HCT116 (cell line): Measurements from ENCODE around the gene CRYBA4. TPM values are rescaled to one million over a fixed set of nuclear protein-coding genes. Genes with fewer than 3 reads are reported as not detected.

ENCODE experiments used
- ATAC-seq: fragments of 200-7000 bp; cut with Tn5 transposase; 2 replicates; pipeline ENCODE4 v1.9.1; 2020; ENCODE audit warnings: mild to moderate bottlenecking, moderate library complexity
- BruUV-seq: library from RNA; stranded (reverse); fragments of 400-500 nt; replicated peaks from 2 replicates; lab custom pipeline; 2021; lab: Mats Ljungman, UMichigan
- CTCF ChIA-PET: fragments of 300-600 bp; sonication (Branson Sonifier 250); formaldehyde crosslinking; loops from one replicate; lab custom pipeline; 2021; ENCODE audit warnings: antibody characterized with exemption; lab: Charles Lee
- POLR2A ChIA-PET: fragments of 300-600, 350-600 bp; sonication (Branson Sonifier 250); formaldehyde crosslinking; loops from one replicate; lab custom pipeline; 2021; ENCODE audit warnings: antibody characterized with exemption; lab: Charles Lee
- RAD21 ChIA-PET, 2 experiments: fragments of 300-600 bp; sonication (Branson Sonifier 250); formaldehyde crosslinking; loops; one replicate each; lab custom pipeline; 2023; ENCODE audit warnings: low total read pairs in 2 of 2; ENCODE audit not compliant: uncharacterized antibody in 2 of 2, unreplicated experiment in 2 of 2, low non-redundant PET in 1 of 2; lab: Charles Lee
- DNase-seq: peaks from one replicate; pipeline ENCODE4 v3.0.0-alpha.2; 2010; ENCODE audit warnings: low read depth, low spot score
- H2AFZ ChIP-seq: fragments of 200-600 bp; shearing (Covaris generic), sonication (generic); 2 replicates; pipeline ENCODE4 v1.6.1; 2017; ENCODE audit warnings: low read depth, mixed run types, mixed read lengths, antibody characterized with exemption, low read length; ENCODE audit not compliant: poor library complexity, severe bottlenecking
- H3K27ac ChIP-seq: 2 replicates; pipeline ENCODE4 v1.5.1; 2012; ENCODE audit warnings: low read depth, low read length
- H3K27me3 ChIP-seq: fragments of 200-600 bp; sonication (generic); 2 replicates; pipeline ENCODE4 v1.6.1; 2016; ENCODE audit warnings: mixed run types, low read length, mixed read lengths; ENCODE audit not compliant: insufficient read depth
- H3K36me3 ChIP-seq, 2 experiments: fragments of 200-500 bp in 1 of 2; fragments of 200-600 bp in 1 of 2; sonication (Bioruptor generic) in 1 of 2; sonication (generic) in 1 of 2; 2 replicates each; pipeline versions ENCODE4 v1.5.1 to v1.6.1; 2014 to 2016; ENCODE audit warnings: low read length in 2 of 2, inconsistent platforms in 1 of 2, mixed read lengths in 1 of 2, mixed run types in 1 of 2; ENCODE audit not compliant: insufficient read depth in 2 of 2, control insufficient read depth in 1 of 2
- H3K4me1 ChIP-seq, 2 experiments: fragments of 200-600 bp in 1 of 2; sonication (generic) in 1 of 2; 2 replicates each; pipeline versions ENCODE4 v1.5.1 to v1.6.1; 2012 to 2017; ENCODE audit warnings: low read length in 2 of 2, inconsistent platforms in 1 of 2, mild to moderate bottlenecking in 1 of 2, mixed read lengths in 1 of 2, mixed run types in 1 of 2, moderate library complexity in 1 of 2; ENCODE audit not compliant: insufficient read depth in 2 of 2, control insufficient read depth in 1 of 2
- H3K4me2 ChIP-seq: fragments of 200-600 bp; sonication (generic); 2 replicates; pipeline ENCODE4 v1.6.1; 2017; ENCODE audit warnings: mixed run types, low read length, mixed read lengths
- H3K4me3 ChIP-seq, 2 experiments: fragments of 200-600 bp in 1 of 2; sonication (generic) in 1 of 2; replicated peaks in 1 of 2; 2 replicates each; pipeline ENCODE4 v1.5.1; 2011 to 2016; ENCODE audit warnings: low read length in 2 of 2, control low read depth in 1 of 2, low read depth in 1 of 2, mild to moderate bottlenecking in 1 of 2, mixed read lengths in 1 of 2, mixed run types in 1 of 2
- H3K79me2 ChIP-seq: fragments of 200-600 bp; sonication (generic); 2 replicates; pipeline ENCODE4 v1.6.1; 2017; ENCODE audit warnings: mild to moderate bottlenecking, mixed run types, low read length, moderate library complexity, mixed read lengths; ENCODE audit not compliant: insufficient read depth
- H3K9ac ChIP-seq: fragments of 200-600 bp; sonication (generic); 2 replicates; pipeline ENCODE4 v1.6.1; 2016; ENCODE audit warnings: low read length, mixed read lengths
- H3K9me2 ChIP-seq: fragments of 200-600 bp; sonication (generic), shearing (Covaris generic); 2 replicates; pipeline ENCODE4 v1.6.1; 2017; ENCODE audit warnings: mixed run types, mild to moderate bottlenecking, moderate library complexity; ENCODE audit not compliant: insufficient read depth
- H3K9me3 ChIP-seq, 2 experiments: fragments of 200-500 bp in 1 of 2; fragments of 200-600 bp in 1 of 2; sonication (Bioruptor generic) in 1 of 2; sonication (generic) in 1 of 2; 2 replicates each; pipeline ENCODE4 v1.6.1; 2014 to 2017; ENCODE audit warnings: low read length in 2 of 2, mixed read lengths in 2 of 2, inconsistent platforms in 1 of 2, low read depth in 1 of 2, mild to moderate bottlenecking in 1 of 2, mixed run types in 1 of 2, moderate library complexity in 1 of 2; ENCODE audit not compliant: control insufficient read depth in 1 of 2, insufficient read depth in 1 of 2
- H4K20me1 ChIP-seq: fragments of 200-600 bp; sonication (generic), shearing (Covaris generic); 2 replicates; pipeline ENCODE4 v1.6.1; 2017; ENCODE audit warnings: mixed run types, mild to moderate bottlenecking, moderate library complexity; ENCODE audit not compliant: insufficient read depth
- CBX3 ChIP-seq: IDR thresholded peaks from 2 replicates; pipeline ENCODE4 v1.6.1; 2012; ENCODE audit warnings: low read depth
- CEBPB ChIP-seq: IDR thresholded peaks from 2 replicates; pipeline ENCODE4 v1.6.1; 2012; ENCODE audit warnings: low read depth
- ELF1 ChIP-seq: IDR thresholded peaks from 2 replicates; pipeline ENCODE4 v1.6.1; 2012; ENCODE audit warnings: low read depth, borderline replicate concordance
- EZH2 ChIP-seq: fragments of 200-600 bp; sonication (generic); IDR thresholded peaks from 2 replicates; pipeline ENCODE4 v1.6.1; 2017; ENCODE audit warnings: antibody characterized with exemption, mixed run types
- FOSL1 ChIP-seq: IDR thresholded peaks from 2 replicates; pipeline ENCODE4 v1.6.1; 2012; ENCODE audit warnings: low read depth
- POLR2A ChIP-seq: IDR thresholded peaks from 2 replicates; pipeline ENCODE4 v1.7.0; 2011; ENCODE audit warnings: borderline replicate concordance; ENCODE audit not compliant: insufficient read depth, insufficient read length; ENCODE audit errors: extremely low read depth
- SRF ChIP-seq: IDR thresholded peaks from 2 replicates; pipeline ENCODE4 v1.6.1; 2012; ENCODE audit warnings: low read depth
- TCF7L2 ChIP-seq: IDR thresholded peaks from 2 replicates; pipeline ENCODE4 v1.7.0; 2011; ENCODE audit warnings: borderline replicate concordance, inconsistent platforms; ENCODE audit not compliant: insufficient read depth, insufficient read length; ENCODE audit errors: extremely low read depth
- YY1 ChIP-seq: IDR thresholded peaks from 2 replicates; pipeline ENCODE4 v1.6.1; 2011; ENCODE audit warnings: low read length, low read depth, moderate library complexity, mild to moderate bottlenecking; ENCODE audit not compliant: insufficient replicate concordance; ENCODE audit errors: extremely low read depth
- ZFX ChIP-seq: fragments of 450-650 bp; IDR thresholded peaks from 2 replicates; pipeline ENCODE4 v1.6.1; 2017
- ZNF274 ChIP-seq: fragments of 200-500 bp; sonication (Bioruptor generic); IDR thresholded peaks from 2 replicates; pipeline ENCODE4 v1.6.1; 2014; ENCODE audit warnings: mild to moderate bottlenecking, low read depth, low read length, inconsistent platforms
- intact Hi-C: fragments of 100-400 bp; cut with micrococcal nuclease; formaldehyde crosslinking; loops from 2 replicates; pipeline ENCODE4 v1.10.0; 2022
- total RNA-seq: library from RNA; stranded (reverse); gene quantifications from one replicate; pipeline ENCODE4 v1.2.1, GENCODE V29; 2021; ENCODE audit not compliant: unreplicated experiment
- TF ChIP-seq, protein P1 (sequence below): IDR thresholded peaks from 2 replicates; pipeline ENCODE4 v1.6.1; 2011; ENCODE audit warnings: mild to moderate bottlenecking, low read length, moderate library complexity; ENCODE audit not compliant: insufficient replicate concordance; ENCODE audit errors: extremely low read depth
- TF ChIP-seq, protein P2 (sequence below), 3 experiments: fragments of 200-600 bp in 1 of 3; sonication (generic) in 1 of 3; IDR thresholded peaks in 2 of 3; conservative IDR thresholded peaks in 1 of 3; 2 replicates each; pipeline ENCODE4 v1.5.1; 2012 to 2017; ENCODE audit warnings: low read depth in 2 of 3, low read length in 2 of 3, antibody characterized with exemption in 1 of 3, borderline replicate concordance in 1 of 3, control low read depth in 1 of 3, mild to moderate bottlenecking in 1 of 3, mixed read lengths in 1 of 3, mixed run types in 1 of 3, moderate library complexity in 1 of 3; ENCODE audit not compliant: insufficient read depth in 1 of 3

Gene CRYBA4
- total RNA-seq, 1 experiment from 2014 or later: not detected

DNA sequence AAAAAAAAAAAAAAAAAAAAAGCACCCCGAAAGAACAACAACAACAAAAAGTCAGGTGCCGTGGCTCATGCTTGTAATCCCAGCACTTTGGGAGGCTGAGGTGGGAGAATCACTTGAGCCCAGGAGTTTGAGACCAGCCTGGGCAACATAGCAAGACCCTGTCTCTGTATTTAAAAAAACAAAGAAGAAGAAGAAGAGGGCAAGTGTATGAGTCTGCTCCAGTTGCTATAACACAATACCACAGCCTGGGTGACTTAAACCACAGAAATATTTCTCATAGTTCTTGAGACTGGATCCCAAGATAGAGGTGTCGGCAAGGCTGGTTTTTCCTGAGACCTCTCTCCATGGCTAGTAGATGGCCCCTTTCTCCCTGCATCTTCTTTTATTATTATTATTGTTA, 12.4 kb downstream of the CRYBA4 start:
- 0 out of 2 replicates have a peak, but pooled peaks cover 4% of the 10 kb centered on the region for H3K27me3 ChIP-seq
- intact Hi-C loops: no loop called here
- H3K27ac ChIP-seq: no peak overlapping the region
- no peaks in the 10 kb centered on the region for H3K79me2 ChIP-seq
- no peak for DNase-seq
- H3K9me3 ChIP-seq: no peaks in the 10 kb centered on the region
- H3K9ac ChIP-seq: no peak overlapping the region
- BruUV-seq: no TSS peak
- no peak overlapping the region for H2AFZ ChIP-seq
- no peak for TF ChIP-seq TCF7L2
- TF ChIP-seq ELF1: no peak
- no peak for TF ChIP-seq CEBPB
- TF ChIP-seq, protein P1, sequence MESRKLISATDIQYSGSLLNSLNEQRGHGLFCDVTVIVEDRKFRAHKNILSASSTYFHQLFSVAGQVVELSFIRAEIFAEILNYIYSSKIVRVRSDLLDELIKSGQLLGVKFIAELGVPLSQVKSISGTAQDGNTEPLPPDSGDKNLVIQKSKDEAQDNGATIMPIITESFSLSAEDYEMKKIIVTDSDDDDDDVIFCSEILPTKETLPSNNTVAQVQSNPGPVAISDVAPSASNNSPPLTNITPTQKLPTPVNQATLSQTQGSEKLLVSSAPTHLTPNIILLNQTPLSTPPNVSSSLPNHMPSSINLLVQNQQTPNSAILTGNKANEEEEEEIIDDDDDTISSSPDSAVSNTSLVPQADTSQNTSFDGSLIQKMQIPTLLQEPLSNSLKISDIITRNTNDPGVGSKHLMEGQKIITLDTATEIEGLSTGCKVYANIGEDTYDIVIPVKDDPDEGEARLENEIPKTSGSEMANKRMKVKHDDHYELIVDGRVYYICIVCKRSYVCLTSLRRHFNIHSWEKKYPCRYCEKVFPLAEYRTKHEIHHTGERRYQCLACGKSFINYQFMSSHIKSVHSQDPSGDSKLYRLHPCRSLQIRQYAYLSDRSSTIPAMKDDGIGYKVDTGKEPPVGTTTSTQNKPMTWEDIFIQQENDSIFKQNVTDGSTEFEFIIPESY: no peak
- TF ChIP-seq SRF: no peak
- TF ChIP-seq POLR2A: no peak
- no peak for TF ChIP-seq YY1
- no peak for TF ChIP-seq ZNF274
- TF ChIP-seq FOSL1: no peak
- no peak for TF ChIP-seq CBX3
- TF ChIP-seq, protein P2, sequence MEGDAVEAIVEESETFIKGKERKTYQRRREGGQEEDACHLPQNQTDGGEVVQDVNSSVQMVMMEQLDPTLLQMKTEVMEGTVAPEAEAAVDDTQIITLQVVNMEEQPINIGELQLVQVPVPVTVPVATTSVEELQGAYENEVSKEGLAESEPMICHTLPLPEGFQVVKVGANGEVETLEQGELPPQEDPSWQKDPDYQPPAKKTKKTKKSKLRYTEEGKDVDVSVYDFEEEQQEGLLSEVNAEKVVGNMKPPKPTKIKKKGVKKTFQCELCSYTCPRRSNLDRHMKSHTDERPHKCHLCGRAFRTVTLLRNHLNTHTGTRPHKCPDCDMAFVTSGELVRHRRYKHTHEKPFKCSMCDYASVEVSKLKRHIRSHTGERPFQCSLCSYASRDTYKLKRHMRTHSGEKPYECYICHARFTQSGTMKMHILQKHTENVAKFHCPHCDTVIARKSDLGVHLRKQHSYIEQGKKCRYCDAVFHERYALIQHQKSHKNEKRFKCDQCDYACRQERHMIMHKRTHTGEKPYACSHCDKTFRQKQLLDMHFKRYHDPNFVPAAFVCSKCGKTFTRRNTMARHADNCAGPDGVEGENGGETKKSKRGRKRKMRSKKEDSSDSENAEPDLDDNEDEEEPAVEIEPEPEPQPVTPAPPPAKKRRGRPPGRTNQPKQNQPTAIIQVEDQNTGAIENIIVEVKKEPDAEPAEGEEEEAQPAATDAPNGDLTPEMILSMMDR (IDR thresholded peaks at IDR 0.05 in 2 of 3, conservative IDR thresholded peaks at IDR 0.05 in 1 of 3; ENCODE audit: borderline replicate concordance in 1 of 3, insufficient read depth in 1 of 3, low read depth in 2 of 3, low read length in 2 of 3): no peak
- TF ChIP-seq EZH2: no peak
- TF ChIP-seq ZFX: no peak
- TF ChIP-seq, all 23 proteins: peak for 0
- Histone ChIP-seq H4K20me1 (no peaks in the 10 kb centered on the region), H3K9me2 (no peaks in the 10 kb centered on the region), H3K4me2 (no peak overlapping the region), H3K36me3 (no peaks in the 10 kb centered on the region), H3K4me3 (no peak overlapping the region), H3K4me1 (no peaks in the 10 kb centered on the region)
- ChIA-PET CTCF (no interaction called here), POLR2A (no interaction called here), RAD21 (no interaction called here)
- no peak for ATAC-seq
